Measurements from ENCODE around the gene IGSF9B. TPM values are rescaled to one million over a fixed set of nuclear protein-coding genes. Genes with fewer than 3 reads are reported as not detected.

The IGSF9B gene
- total and polyA plus RNA-seq, 9 of the 15 experiments (the other 6 are each of a cell fraction or from before 2014, with no cell fraction given) = 0.09 TPM; not detected in 8

- H3K27me3 ChIP-seq (ENCODE audit: control insufficient read depth in 2 of 2, insufficient read depth in 2 of 2, low read length in 2 of 2) = peaks cover 0 to 72% of the 10 kb centered on the region in 2 experiments; a peak in 3 of 5 replicates
- WGBS (ENCODE audit: insufficient coverage, low coverage, missing lambda C conversion rate) = 1% methylated on average over 11 of the region's 11 CpGs
- no peak for FAIRE-seq
- TF ChIP-seq ZNF696 (CRISPR knock-in tag; conservative IDR thresholded peaks at IDR 0.05) (no peak), PURB (CRISPR knock-in tag; IDR thresholded peaks at IDR 0.05; ENCODE audit: low read depth) (no peak), KDM1A (IDR thresholded peaks at IDR 0.05) (no peak), ZBTB1 (CRISPR knock-in tag; IDR thresholded peaks at IDR 0.05; ENCODE audit: borderline replicate concordance, low read depth) (no peak), CXXC5 (CRISPR knock-in tag; IDR thresholded peaks at IDR 0.05) (no peak), HDAC1 (IDR thresholded peaks at IDR 0.05) (no peak), ZNF639 (CRISPR knock-in tag; conservative IDR thresholded peaks at IDR 0.05 in 1 of 2, IDR thresholded peaks at IDR 0.05 in 1 of 2) (no peak), ZNF324 (CRISPR knock-in tag; IDR thresholded peaks at IDR 0.05) (no peak), RBBP5 (IDR thresholded peaks at IDR 0.05; ENCODE audit: borderline replicate concordance, insufficient read depth, low read length, poor library complexity, severe bottlenecking) (no peak), ZBTB40 (IDR thresholded peaks at IDR 0.05) (no peak), ZBTB40 (CRISPR knock-in tag; IDR thresholded peaks at IDR 0.05) (no peak), POLR2B (IDR thresholded peaks at IDR 0.05; ENCODE audit: low read depth, partially characterized antibody) (no peak), JUNB (CRISPR knock-in tag; conservative IDR thresholded peaks at IDR 0.05) (no peak)
Measured at GRCh38 chr11:133934096-133934495, 22.7 kb downstream of the IGSF9B start.

More at GRCh38 chr11:133934096-133934495, 22.7 kb downstream of the IGSF9B start:
- BruUV-seq (replicated peaks) = no TSS peak
- Histone ChIP-seq H3K36me3 (ENCODE audit: control insufficient read depth, insufficient read depth, low read length) (no peaks in the 10 kb centered on the region), H4K20me1 (replicated peaks; ENCODE audit: control insufficient read depth, insufficient read depth, low read length) (peaks cover 8% of the 10 kb centered on the region; the same call in 1 of the 2 replicates), H3K9me1 (ENCODE audit: control insufficient read depth, insufficient read depth, low read length) (no peaks in the 10 kb centered on the region), H3K9me3 (replicated peaks; ENCODE audit: control insufficient read depth, insufficient read depth, low read depth, low read length) (no peaks in the 10 kb centered on the region), H2AFZ (ENCODE audit: low read depth, low read length) (no peak overlapping the region), H3K4me2 (ENCODE audit: insufficient read depth, low read length) (no peak overlapping the region), H3K4me3 (no peak overlapping the region), H3K4me1 (replicated peaks in 1 of 2; ENCODE audit: control insufficient read depth in 2 of 2, insufficient read depth in 2 of 2, low read length in 2 of 2) (peaks cover 0 to 23% of the 10 kb centered on the region in 2 experiments; a peak in 2 of 5 replicates), H3K9ac (ENCODE audit: insufficient read depth in 1 of 2, low read depth in 2 of 2, low read length in 2 of 2) (no peak overlapping the region), H3K79me2 (ENCODE audit: control insufficient read depth, insufficient read depth, low read length) (no peaks in the 10 kb centered on the region), H3K27ac (ENCODE audit: extremely low read depth, low read depth, low read length) (no peak overlapping the region)
- intact Hi-C loops (cut with micrococcal nuclease) (no loop called here), in situ Hi-C loops (cut with MboI) (no loop called here)
- ChIA-PET CTCF (ENCODE audit: low intra/inter-chr PET ratio) (no interaction called here), POLR2A (no interaction called here)
- ATAC-seq = no peak
- DNase-seq (ENCODE audit: extremely low read depth in 1 of 4, low spot score in 3 of 4) = no peak
